AG10803 (cell line): Measurements from ENCODE around the gene SLC12A8.

ENCODE experiments used
- DNase-seq: peaks from one replicate; pipeline ENCODE4 v3.0.0; 2010; ENCODE audit warnings: low read depth
- H3K4me3 ChIP-seq: 2 replicates; pipeline ENCODE4 v1.5.1; 2011; ENCODE audit warnings: mild to moderate bottlenecking, low read length, control low read depth
- CTCF ChIP-seq: conservative IDR thresholded peaks from 2 replicates; pipeline ENCODE4 v1.5.1; 2011; ENCODE audit warnings: mild to moderate bottlenecking, low read length, control low read depth, inconsistent platforms

The SLC12A8 gene

GRCh38 chr3:125250973-125251372 is 38.4 kb upstream of the SLC12A8 start:
- no peak for TF ChIP-seq CTCF
- DNase-seq = no peak
- H3K4me3 ChIP-seq = no peak overlapping the region

- DNase-seq = no peak
- H3K4me3 ChIP-seq = no peak overlapping the region
- TF ChIP-seq CTCF = no peak
These were observed 33.7 kb upstream of the SLC12A8 start for GRCh38 chr3:125246237-125246636.

GRCh38 chr3:125245521-125245920 is 33.0 kb upstream of the SLC12A8 start:
- DNase-seq = no peak
- H3K4me3 ChIP-seq = no peak overlapping the region
- no peak for TF ChIP-seq CTCF

- TF ChIP-seq CTCF = no peak
- no peak overlapping the region for H3K4me3 ChIP-seq
- DNase-seq = peak; percentile 70
These were observed 27.9 kb upstream of the SLC12A8 start for GRCh38 chr3:125240496-125240895.

- no peak overlapping the region for H3K4me3 ChIP-seq
- no peak for TF ChIP-seq CTCF
- DNase-seq = no peak
These were observed 26.7 kb upstream of the SLC12A8 start for GRCh38 chr3:125239266-125239665.

- no peak for DNase-seq
- TF ChIP-seq CTCF = no peak
- H3K4me3 ChIP-seq = no peak overlapping the region
These were observed 26.2 kb upstream of the SLC12A8 start for GRCh38 chr3:125238759-125239158.

- DNase-seq = peak; percentile 79
- TF ChIP-seq CTCF = no peak
These were observed 23.9 kb upstream of the SLC12A8 start for GRCh38 chr3:125236331-125236903.

More at GRCh38 chr3:125236331-125236903, 23.9 kb upstream of the SLC12A8 start:
- no peak overlapping the region for H3K4me3 ChIP-seq
